ENCODE measurements around the gene LIPG.

The LIPG gene

DNA sequence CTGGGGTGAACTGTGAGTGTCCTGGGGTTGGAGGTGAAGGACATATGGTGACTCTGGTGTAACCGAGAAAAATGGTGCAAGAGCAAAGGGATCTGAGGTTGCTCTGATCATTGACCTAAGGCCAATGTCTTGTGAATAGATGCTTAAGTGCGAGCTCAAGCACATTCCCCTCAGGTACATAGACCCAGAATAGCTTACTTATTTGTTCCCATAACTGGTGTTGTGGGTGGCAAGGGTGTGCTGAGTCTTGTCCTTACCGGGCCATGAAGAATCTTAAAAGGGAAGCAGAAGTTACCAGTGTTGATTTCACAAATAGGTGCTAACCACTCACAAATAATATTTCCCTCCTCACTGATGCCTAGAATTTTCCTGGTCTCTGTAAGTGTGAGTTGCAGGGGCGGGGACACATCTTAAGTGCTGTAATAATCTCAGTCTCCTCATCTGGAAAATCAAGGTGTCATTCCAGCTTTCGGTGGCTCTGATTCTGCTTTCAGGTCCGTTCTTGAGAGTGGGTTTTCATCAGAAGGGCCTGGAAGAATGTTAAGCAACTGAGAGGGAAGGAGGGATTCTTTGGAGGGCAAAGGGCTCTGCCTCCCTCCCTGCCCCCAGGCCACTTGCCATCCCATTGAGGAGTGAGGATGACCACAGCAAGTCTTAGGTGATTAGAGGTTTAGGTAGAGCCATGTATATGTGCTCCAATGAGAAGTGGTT, 54.9 kb downstream of the LIPG start:
- TF ChIP-seq OSR1 (CRISPR knock-in tag; IDR thresholded peaks at IDR 0.05) = no peak
- TF ChIP-seq ZC3H10 (CRISPR knock-in tag; IDR thresholded peaks at IDR 0.05) = no peak
- no peak for TF ChIP-seq BACH2 (CRISPR knock-in tag; IDR thresholded peaks at IDR 0.05; ENCODE audit: borderline replicate concordance)
- TF ChIP-seq ZFP30 (CRISPR knock-in tag; IDR thresholded peaks at IDR 0.05) = no peak
- TF ChIP-seq CSDC2 (CRISPR knock-in tag; IDR thresholded peaks at IDR 0.05) = no peak
- no peak for TF ChIP-seq ZNF70 (CRISPR knock-in tag; IDR thresholded peaks at IDR 0.05)
- TF ChIP-seq ARNTL (CRISPR knock-in tag; IDR thresholded peaks at IDR 0.05; ENCODE audit: borderline replicate concordance, low read depth) = no peak
- TF ChIP-seq ZNF565 (CRISPR knock-in tag; conservative IDR thresholded peaks at IDR 0.05; ENCODE audit: low read depth) = no peak
- no peak for TF ChIP-seq CREB5 (CRISPR knock-in tag; IDR thresholded peaks at IDR 0.05; ENCODE audit: low read depth)
- TF ChIP-seq ISL1 (CRISPR knock-in tag; IDR thresholded peaks at IDR 0.05) = no peak
- TF ChIP-seq PPARA (CRISPR knock-in tag; IDR thresholded peaks at IDR 0.05; ENCODE audit: borderline replicate concordance) = no peak
- no peak for TF ChIP-seq SNAI2 (CRISPR knock-in tag; IDR thresholded peaks at IDR 0.05)
- no peak for TF ChIP-seq RARB (CRISPR knock-in tag; IDR thresholded peaks at IDR 0.05)
- TF ChIP-seq GLIS3 (CRISPR knock-in tag; IDR thresholded peaks at IDR 0.05) = no peak
- TF ChIP-seq TCF4 (CRISPR knock-in tag; IDR thresholded peaks at IDR 0.05; ENCODE audit: borderline replicate concordance) = no peak
- TF ChIP-seq ZFP3 (CRISPR knock-in tag; IDR thresholded peaks at IDR 0.05) = no peak
- TF ChIP-seq TOX (CRISPR knock-in tag; IDR thresholded peaks at IDR 0.05; ENCODE audit: borderline replicate concordance) = no peak
- TF ChIP-seq, protein P1, sequence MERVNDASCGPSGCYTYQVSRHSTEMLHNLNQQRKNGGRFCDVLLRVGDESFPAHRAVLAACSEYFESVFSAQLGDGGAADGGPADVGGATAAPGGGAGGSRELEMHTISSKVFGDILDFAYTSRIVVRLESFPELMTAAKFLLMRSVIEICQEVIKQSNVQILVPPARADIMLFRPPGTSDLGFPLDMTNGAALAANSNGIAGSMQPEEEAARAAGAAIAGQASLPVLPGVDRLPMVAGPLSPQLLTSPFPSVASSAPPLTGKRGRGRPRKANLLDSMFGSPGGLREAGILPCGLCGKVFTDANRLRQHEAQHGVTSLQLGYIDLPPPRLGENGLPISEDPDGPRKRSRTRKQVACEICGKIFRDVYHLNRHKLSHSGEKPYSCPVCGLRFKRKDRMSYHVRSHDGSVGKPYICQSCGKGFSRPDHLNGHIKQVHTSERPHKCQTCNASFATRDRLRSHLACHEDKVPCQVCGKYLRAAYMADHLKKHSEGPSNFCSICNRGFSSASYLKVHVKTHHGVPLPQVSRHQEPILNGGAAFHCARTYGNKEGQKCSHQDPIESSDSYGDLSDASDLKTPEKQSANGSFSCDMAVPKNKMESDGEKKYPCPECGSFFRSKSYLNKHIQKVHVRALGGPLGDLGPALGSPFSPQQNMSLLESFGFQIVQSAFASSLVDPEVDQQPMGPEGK (CRISPR knock-in tag; IDR thresholded peaks at IDR 0.05; ENCODE audit: borderline replicate concordance) = no peak
- no peak for ATAC-seq

DNA sequence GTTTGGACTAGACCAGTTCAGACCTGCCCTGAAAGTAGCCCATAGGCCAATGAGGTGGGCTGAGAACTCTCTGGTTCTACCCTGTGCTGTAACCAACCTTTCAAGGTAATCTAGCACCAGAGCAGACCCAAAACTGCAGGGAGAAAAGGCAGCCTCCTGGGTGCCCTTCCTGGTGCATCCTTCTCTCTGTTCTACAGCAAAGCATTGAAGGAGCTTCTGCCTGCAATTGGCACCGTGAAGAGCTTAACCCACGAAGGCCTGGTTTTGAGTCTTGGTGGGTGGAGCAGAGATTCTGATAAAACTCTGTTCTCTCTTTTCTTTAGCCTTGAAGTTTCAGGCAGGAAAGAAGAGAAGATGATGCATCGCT, 55.5 kb downstream of the LIPG start:
- TF ChIP-seq POU6F1 (CRISPR knock-in tag; IDR thresholded peaks at IDR 0.05; ENCODE audit: borderline replicate concordance, low read depth) (no peak), OSR1 (CRISPR knock-in tag; IDR thresholded peaks at IDR 0.05) (no peak), CSDC2 (CRISPR knock-in tag; IDR thresholded peaks at IDR 0.05) (no peak), ZNF8 (CRISPR knock-in tag; IDR thresholded peaks at IDR 0.05) (no peak), BACH2 (CRISPR knock-in tag; IDR thresholded peaks at IDR 0.05; ENCODE audit: borderline replicate concordance) (no peak), SNAI2 (CRISPR knock-in tag; IDR thresholded peaks at IDR 0.05) (no peak), TOX (CRISPR knock-in tag; IDR thresholded peaks at IDR 0.05; ENCODE audit: borderline replicate concordance) (no peak), ARNTL (CRISPR knock-in tag; IDR thresholded peaks at IDR 0.05; ENCODE audit: borderline replicate concordance, low read depth) (no peak), ZNF565 (CRISPR knock-in tag; conservative IDR thresholded peaks at IDR 0.05; ENCODE audit: low read depth) (no peak), CREB5 (CRISPR knock-in tag; IDR thresholded peaks at IDR 0.05; ENCODE audit: low read depth) (no peak), ESRRG (CRISPR knock-in tag; IDR thresholded peaks at IDR 0.05) (no peak), TCF4 (CRISPR knock-in tag; IDR thresholded peaks at IDR 0.05; ENCODE audit: borderline replicate concordance) (no peak), ISL1 (CRISPR knock-in tag; IDR thresholded peaks at IDR 0.05) (no peak)
- ATAC-seq = no peak

DNA sequence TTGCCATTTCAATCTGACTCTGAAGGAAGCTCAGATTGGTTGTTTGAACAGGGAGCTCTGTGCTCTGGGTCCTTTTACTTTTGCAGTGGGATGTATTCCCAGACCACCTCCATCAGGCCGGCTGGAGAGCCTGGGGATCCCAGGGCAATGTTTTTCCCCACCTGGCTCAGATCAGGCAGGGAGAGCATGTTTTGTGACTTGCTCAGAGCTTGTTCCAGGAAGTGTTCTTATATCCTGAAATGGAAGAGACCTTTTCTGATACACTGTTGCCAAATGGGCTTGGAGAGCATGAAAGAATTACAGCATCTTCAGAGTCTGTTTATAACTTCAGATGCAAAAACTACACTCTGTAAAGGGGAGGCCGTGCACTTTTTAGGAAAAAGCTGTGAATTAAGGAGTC, 56.0 kb downstream of the LIPG start:
- TF ChIP-seq ZNF8 (CRISPR knock-in tag; IDR thresholded peaks at IDR 0.05) (no peak), ZFP30 (CRISPR knock-in tag; IDR thresholded peaks at IDR 0.05) (no peak), POU6F1 (CRISPR knock-in tag; IDR thresholded peaks at IDR 0.05; ENCODE audit: borderline replicate concordance, low read depth) (no peak)
- no peak for ATAC-seq

All from SK-N-SH treated with all-trans-retinoic acid at 6 μM for 48 hours (cell line).